GM18505 (cell line): ENCODE data around the gene MXD1.

ENCODE experiments used
- ATAC-seq: cut with Tn5 transposase; IDR thresholded peaks from one replicate; pipeline ENCODE4 v1.9.1; 2021; ENCODE audit not compliant: unreplicated experiment
- POLR2A ChIP-seq: IDR thresholded peaks from 4 replicates; pipeline ENCODE4 v1.6.1; 2011; ENCODE audit warnings: borderline replicate concordance; ENCODE audit not compliant: insufficient read depth, insufficient read length; ENCODE audit errors: extremely low read depth

The MXD1 gene

GRCh38 chr2:69918401-69918800, 3.5 kb downstream of the MXD1 start:
- TF ChIP-seq POLR2A: no peak
- no peak for ATAC-seq

- TF ChIP-seq POLR2A: no peak
- ATAC-seq: no peak
These were observed 8.2 kb downstream of the MXD1 start for GRCh38 chr2:69923116-69923515.

GRCh38 chr2:69926849-69927515, 12.1 kb downstream of the MXD1 start:
- no peak for TF ChIP-seq POLR2A
- no peak for ATAC-seq

GRCh38 chr2:69931832-69932595, 17.1 kb downstream of the MXD1 start:
- TF ChIP-seq POLR2A: no peak
- no peak for ATAC-seq

- no peak for TF ChIP-seq POLR2A
- ATAC-seq: no peak
These were observed 17.6 kb downstream of the MXD1 start for GRCh38 chr2:69932596-69932922.

- ATAC-seq: no peak
These were observed 18.4 kb downstream of the MXD1 start for GRCh38 chr2:69933254-69933828.

GRCh38 chr2:69933839-69934613, 19.1 kb downstream of the MXD1 start:
- TF ChIP-seq POLR2A: no peak
- ATAC-seq: no peak

More at GRCh38 chr2:69933254-69933828, 18.4 kb downstream of the MXD1 start:
- TF ChIP-seq POLR2A: no peak

GRCh38 chr2:69934614-69934908, 19.7 kb downstream of the MXD1 start:
- ATAC-seq: no peak
- no peak for TF ChIP-seq POLR2A

- no peak for TF ChIP-seq POLR2A
- no peak for ATAC-seq
These were observed 20.1 kb downstream of the MXD1 start for GRCh38 chr2:69935011-69935410.

- ATAC-seq: no peak
- no peak for TF ChIP-seq POLR2A
These were observed 22.0 kb downstream of the MXD1 start for GRCh38 chr2:69936906-69937305.

- no peak for TF ChIP-seq POLR2A
- no peak for ATAC-seq
These were observed 23.1 kb downstream of the MXD1 start for GRCh38 chr2:69937968-69938367.

- no peak for ATAC-seq
- TF ChIP-seq POLR2A: no peak
These were observed 24.8 kb downstream of the MXD1 start for GRCh38 chr2:69939722-69940121.

- ATAC-seq: no peak
- no peak for TF ChIP-seq POLR2A
These were observed 25.8 kb downstream of the MXD1 start for GRCh38 chr2:69940691-69941090.

GRCh38 chr2:69943000-69943842, 28.3 kb downstream of the MXD1 start:
- TF ChIP-seq POLR2A: no peak
- no peak for ATAC-seq
